ENCODE measurements around the gene LIPC.

The LIPC gene

DNA sequence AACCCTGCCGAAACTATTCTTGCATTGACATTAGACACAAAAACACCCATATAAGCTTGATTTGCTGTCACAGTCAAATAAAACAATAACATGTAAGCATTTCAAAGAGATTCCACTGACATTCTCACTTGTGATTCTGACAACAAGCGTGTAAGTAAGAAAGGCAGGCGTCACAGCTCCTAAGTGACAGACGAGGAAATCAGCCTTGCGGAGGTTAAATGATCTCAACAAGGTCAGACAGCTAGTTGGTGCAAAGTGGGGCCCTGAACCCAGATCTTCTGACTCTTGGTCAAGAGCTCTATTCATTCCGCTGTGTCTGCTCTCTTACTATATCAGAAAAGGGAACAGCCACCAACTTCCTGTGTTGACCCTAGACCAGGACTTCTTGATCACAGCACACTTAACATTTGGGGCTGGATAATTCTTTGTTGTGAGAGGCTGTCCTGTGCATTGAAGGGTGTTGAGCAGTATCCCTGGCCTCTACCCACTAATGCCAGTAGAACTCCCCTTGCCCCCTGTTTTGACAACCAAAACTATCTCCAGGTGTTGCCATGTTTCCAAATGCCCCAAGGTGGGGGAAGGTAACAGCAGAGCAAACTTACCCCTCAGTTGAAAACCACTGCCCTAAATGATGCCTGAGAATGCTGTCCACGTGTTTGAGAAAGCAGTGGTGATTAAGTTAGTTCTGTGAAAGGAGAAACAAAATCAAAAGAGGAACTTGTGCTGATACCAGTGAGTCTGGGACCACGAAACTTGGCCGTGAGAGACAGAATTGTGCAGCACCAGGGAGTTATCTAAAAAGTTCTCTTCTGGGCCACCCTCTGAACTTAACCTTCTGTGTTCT, 86.1 kb downstream of the LIPC start:
- no peak for DNase-seq (ENCODE audit: low read depth)

DNA sequence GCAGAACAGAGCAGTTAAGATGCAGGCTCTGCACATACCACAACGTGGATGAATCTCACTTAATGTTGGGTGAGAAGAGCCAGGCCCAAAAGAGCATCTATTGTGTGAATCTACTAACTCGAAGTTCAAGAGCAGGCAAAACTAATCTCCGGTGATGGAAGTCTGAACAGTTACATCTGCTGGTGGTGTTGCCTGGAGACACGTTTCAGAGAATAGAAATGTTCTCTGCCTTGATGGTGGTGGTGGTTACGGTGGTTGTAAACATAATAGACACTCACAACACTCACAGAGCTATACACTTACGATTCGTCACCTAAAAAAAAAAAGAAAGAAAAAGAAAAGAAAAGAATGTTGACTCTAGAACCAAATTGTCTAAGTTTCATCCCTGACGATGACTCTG, 86.8 kb downstream of the LIPC start:
- no peak for DNase-seq (ENCODE audit: low read depth)

DNA sequence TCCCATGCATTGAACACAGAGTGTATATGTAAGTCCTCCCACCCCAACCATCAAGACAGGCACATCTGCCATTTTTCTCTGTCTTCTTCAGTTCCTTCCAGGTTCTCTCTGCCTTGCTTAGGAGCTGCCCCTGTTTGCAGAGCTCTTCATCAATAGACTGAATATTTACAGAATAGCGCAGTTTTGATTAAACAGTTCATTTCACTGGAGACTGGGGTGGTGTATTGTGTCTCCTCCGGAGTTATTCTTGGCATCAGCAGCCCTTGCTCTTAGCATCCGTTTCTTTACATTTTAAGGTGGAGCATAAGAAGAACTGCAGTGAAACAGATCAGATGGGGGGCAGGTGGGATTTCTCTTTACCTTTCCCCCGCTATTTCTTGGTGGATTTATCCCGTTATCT, 87.7 kb downstream of the LIPC start:
- DNase-seq (ENCODE audit: low read depth) = no peak

DNA sequence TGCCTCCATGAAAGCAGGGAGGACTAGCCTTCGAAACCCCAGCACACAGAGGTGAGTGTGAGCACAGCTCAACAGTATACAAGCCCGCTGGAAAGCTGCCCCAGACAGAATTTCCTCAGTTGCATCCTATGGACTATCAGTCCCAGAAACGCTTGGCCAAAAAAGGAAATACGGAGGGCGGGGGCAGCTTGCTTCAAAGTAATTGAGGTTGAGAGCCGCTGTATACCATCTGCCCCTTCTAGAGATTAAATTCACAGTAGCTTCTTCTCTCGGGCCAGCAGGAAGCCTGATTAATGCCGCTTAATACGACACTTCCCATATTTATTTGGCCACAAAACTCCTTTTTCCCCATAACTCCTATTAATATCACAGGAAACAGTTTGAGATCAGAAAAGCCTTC, 88.7 kb downstream of the LIPC start:
- no peak for DNase-seq (ENCODE audit: low read depth)

DNA sequence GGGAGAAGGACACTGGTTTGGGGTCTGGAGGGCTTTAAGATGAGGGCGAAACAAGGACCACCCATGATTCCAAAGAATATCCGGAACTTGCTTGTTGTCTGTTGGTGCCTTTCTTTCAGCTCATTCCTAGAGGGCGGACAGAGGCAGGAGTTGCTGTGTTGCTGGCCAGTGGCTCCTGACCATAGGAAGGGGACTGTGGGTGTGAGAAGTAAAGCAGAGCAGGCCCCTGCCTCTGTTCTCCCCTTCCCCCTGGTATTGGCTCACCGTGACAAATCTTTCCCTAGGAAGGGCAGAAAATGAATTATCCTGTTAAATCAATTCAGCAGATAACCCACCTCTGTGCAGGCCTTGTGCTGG, 89.1 kb downstream of the LIPC start:
- DNase-seq (ENCODE audit: low read depth) = no peak

DNA sequence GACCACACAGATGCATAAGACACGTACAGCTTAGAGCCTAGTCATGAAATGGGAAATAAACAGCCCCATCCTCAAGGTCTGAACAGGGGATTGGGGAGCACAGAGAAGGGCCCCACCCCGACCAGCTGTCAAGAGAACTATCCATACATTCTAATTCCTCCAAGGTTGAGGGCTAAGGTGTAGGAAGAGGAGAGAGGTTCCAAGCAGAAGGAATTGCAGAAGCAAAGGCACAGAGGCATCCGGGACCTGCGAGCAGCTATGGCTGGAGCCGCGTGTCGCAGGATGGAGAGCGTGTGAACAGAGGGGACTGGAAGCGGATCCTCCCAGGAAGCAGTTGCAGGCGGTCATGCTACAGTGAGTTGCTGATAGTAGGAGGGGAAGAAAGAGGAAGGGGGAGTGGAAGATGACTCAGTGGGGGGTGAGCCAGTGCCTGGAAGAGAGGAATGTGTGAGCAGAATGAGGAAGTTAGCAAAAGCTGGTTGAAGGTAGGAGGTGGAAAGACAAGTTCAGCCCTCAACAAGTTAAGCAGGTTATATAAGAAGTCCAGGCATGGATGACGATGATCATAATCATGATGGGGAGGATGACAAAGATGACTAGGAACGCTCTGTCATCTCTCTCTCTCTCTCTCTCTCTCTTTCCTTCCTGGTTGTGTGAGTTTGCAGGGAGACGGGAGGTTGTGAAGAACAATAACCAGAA, 89.7 kb downstream of the LIPC start:
- no peak for DNase-seq (ENCODE audit: low read depth)

DNA sequence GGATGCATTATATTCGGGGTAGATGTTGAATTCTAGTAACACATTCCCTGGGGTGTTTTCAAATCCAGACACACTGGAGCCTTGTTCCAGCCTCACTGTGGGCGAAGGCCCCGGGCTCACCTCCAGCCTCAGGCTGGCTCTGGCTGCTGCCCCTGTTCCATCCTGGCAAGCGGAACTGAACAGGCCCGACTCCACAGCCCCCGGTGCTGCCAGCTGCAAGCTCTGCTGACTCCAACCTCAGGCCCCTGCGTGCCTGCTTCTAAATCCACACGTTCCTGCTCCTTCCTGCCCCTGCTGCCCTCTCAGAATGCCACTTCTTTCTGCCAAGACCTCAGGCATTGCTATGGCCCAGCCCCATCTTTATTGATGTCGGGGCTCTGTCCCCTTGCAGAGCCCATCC, 90.6 kb downstream of the LIPC start:
- DNase-seq (ENCODE audit: low read depth) = no peak

DNA sequence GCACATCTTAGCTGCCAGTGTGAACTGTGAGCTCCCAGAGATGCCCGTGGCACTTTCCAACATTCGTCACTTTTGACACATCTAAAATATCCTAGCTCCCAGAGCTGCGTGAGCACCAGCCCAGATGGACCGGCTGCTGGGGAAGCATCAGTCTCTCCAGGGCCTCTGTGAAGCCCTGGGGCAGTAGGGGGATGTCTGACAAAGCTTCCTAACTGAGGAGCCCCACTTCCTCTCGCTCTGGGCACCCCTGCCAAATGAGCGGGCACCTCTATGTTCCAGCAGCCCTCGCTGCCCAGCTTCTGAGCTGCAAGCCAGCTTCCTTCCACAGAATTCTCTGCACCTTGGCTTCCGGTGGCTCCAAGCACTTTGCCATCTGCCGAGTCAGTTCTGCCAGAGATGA, 91.1 kb downstream of the LIPC start:
- no peak for DNase-seq (ENCODE audit: low read depth)

DNA sequence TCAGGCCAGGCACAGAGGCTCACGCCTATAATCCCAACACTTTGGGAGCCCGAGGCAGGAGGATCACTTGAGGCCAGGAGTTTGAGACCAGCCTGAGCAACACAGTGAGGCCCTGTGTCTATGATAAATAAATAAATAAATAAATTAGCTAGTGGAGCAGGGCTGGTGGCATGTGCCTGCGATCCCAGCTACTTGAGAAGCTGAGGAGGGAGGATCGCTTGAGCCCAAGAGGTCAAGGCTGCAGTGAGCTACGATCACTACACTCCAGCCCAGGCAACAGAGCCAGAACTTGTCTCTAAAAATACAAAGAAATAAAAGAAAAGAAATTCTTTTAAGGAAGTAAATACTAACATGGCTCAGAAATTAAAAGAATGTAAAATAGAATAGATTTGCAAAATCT, 91.8 kb downstream of the LIPC start:
- no peak for DNase-seq (ENCODE audit: low read depth)

DNA sequence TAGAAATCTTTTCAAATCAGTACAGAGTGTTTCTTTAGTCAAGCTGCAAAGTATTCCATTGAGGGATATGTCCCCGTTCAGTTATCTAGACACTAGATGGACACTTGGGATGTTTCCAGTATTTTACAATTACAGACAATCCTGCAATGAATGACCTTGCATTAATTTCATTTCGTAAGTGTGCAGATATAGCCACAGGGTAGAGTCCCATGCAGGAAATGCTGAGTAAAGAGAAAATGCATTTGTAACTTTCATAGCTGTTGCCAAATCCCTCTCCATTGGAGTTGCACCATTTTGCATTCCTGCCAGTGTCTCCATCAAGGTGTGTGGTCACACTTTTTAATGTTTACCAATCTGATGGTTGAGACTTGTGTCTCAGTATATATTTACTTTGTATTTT, 92.5 kb downstream of the LIPC start:
- no peak for DNase-seq (ENCODE audit: low read depth)

DNA sequence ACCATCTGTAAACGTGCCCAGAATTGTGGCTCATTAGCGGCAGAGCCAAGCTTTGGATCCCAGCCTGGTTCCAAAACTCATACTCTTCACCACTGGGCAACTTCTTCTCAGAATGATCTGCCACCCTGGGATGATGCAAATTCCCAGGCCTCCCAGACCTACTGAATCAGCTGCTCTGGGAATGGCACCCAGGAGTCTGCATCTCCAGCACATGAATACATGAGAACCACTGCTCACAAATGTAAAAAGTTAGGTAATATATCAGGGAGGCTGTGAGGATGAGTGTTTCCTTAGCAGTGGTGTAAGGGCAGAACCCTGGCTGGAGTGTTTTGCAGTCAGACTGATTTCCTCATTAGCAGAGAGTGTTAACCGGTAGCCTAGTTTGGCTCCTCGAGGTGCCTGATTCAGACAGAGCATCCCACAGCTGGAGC, 94.2 kb downstream of the LIPC start:
- no peak for DNase-seq (ENCODE audit: low read depth)

DNA sequence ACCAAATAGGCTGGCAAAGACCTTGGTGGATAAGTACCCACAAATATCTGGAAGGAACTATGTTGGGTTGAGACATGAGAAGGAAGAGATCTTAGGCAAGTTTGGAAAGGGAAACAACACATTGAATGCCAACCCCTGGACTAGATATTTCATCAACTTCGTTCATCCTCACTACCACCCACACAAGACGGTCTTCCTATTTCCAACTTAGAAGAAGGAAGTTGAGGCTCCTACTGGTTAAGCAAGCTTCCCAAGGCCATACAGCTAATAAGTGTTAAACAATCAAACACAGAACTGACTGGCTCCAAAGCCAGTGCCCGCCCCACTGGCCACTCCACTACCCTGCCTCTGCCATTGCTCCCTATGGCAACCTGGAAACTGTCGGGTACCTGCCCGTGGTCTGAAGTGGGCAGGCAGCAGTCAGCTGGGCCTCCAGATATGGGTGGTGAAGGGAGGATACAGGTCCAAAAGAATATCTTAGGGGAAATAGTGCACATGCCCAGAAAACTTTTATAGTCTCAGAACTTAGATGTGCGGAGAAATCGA, 94.9 kb downstream of the LIPC start:
- no peak for DNase-seq (ENCODE audit: low read depth)

DNA sequence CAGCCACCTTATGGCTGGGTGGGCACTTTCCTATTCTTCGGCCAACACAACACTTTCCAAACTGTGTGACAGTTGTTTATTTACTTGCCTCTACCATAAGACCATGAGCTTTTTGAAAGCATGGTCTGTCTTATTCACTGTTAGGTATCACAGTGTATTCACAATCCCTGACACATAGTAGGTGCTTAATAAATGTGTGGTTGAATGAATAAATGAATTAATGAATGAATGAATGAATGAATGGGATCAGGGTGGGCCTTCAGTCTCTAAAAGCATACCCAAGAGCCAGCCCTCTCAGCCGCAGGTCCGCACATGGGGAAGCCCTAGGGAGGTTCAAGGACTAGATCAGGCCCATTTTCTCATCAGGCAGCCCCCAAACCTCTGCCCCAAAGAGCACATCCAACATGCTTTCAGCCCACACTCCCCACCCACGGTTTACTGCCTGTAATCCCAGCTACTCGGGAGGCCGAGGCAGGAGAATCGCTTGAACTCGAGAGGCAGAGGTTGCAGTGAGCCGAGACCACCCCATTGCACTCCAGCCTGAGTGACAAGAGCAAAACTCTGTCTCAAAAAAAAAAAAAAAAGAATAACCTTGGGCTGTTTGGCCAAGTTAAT, 95.9 kb downstream of the LIPC start:
- DNase-seq (ENCODE audit: low read depth) = no peak

DNA sequence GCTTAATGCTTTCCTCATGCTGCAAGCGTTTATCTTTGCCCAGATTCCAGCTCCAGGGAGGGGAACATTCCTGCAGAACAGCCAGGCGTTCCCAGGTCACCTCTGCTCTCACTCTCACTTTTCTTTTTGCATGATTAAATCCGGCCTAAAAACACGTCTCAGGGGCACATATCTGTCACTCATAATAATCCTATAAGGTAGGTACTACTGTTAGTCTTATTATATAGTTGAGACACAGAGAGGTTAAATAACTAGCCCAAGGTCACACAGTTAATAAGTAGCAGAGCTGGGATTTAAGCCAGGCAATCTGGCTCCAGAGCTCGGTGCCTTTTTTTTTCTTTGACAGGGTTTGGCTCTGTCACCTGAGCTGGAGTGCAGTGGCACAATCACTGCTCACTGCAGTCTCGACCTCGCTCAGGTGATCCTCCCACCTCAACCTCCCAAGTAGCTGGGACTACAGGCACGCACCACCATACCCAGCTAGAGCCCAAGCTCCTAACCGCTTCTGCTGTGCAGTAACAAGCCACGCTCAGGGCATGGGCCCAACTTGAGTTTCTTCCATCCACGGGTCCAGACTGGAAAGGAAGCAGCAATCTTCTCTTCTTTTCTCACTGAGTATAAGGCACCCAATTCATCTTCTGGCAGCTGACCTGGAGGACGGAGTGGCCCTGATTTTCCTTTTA, 96.5 kb downstream of the LIPC start:
- no peak for DNase-seq (ENCODE audit: low read depth)

DNA sequence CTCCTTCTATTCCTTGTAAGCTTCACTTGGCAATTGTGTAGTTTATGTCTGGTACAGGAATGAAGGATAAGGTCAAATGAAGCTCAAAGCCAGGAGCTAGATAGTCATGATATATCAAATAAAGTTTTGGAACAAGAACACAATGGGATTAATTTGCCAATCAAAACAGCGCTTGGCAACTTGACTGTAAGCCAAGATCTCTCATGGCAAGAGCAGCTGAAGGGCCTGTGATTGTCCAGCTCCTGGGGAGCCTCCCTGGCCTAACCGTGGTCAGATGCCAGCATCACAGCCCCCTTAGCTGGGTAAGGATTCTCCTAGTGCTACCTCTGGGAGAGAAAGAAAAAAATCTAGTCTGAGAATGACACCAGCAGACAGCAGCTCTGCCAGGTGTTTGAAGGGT, 97.2 kb downstream of the LIPC start:
- DNase-seq (ENCODE audit: low read depth) = no peak

DNA sequence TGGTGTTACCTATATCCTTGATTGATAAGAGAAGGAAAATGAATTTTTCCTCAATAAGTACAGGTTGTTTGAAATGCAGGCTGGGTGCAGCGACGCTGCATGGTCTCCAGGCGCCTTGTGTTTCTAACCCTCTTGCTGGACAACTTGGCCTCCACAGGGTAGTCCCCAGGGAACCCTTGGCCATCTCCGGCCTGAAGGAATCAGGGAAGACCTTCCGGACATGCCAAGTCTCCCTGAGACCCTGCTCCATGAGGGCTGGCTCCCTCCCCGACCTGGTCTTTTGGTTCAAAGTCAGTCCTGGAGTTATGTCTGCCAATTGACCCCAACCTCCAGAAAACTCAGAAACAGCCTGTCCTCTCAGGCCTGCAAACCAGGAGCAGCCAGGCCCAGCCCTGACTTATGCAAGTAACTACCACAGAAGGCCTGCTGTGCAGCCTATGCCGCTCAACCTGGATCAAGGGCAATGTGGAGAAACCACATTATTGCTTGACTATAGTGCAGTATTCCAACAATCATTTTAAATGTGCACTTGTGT, 98.3 kb downstream of the LIPC start:
- DNase-seq (ENCODE audit: low read depth) = no peak

DNA sequence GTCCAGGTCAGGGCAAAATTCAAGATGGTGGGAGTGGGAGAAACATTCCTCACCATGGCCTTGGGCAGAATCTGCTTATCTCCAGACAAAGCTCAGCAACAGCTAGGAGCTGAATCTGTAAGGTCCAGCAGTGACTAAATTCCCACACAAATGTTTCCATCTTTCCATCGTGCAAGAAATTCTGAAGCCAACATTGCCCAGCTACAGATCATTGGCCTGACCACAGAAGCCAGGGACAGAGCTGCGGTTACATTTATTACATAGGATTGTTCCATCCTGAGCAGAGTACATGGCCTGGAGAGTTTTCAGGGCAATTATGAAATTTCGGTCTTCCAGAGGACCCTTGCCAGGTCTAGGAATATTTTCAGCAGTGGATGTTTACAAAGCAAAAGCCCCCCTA, 100.3 kb downstream of the LIPC start:
- no peak for DNase-seq (ENCODE audit: low read depth)

DNA sequence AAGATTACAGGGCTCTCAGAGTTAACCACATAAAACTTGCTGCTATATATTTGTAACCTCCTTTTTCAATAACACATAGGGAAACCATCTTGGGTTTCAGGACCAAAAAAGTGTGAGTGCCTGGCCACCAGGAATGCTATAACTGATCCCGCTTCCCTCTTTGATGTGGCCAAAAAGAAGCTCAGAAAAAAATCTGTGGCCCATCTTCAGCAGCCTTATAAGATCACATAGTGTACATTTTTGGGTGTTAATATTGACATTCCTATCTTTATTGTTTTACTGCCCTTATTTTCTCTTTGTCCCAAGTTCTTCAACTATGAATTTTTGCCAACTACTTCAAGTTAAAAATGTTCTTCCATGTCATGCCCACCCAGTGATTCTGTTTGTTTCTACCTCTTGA, 102.8 kb downstream of the LIPC start:
- DNase-seq (ENCODE audit: low read depth) = no peak

DNA sequence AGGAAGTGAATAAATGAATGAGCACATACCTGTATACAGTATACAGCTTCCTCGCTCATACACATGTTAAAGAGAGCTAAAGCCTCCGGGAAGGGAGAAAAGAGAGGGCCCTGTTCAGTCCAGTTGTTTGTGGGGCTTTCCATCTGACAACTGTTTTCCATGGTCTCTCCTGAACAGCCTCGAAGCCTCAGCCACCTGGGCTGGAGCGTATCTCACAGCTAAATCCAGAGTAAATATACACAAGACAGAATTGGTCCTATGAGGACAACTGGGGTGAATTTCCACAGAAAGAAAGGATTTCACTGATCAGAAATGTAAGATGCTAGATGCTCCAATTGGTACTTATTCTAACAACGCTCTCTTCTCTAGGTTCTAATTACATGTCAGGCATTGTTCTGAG, 103.5 kb downstream of the LIPC start:
- no peak for DNase-seq (ENCODE audit: low read depth)

DNA sequence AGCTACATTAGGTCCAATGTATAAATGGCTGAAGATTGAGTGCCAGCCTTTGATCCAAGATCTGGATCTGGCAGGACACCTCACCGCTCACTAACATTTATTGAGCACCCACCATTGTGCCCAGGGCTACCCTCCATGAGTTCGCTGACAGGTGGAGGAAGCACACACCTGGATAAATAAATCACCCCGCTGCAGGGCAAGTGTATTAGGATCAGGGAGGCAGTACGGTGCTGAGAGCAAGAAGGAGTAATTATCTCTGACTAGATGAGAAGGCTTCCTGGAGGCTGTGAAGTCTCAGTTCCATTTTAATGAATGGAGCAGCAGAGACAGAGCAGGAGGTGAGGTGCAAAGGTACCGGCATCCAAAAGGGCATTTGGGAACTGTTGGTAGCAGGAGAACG, 104.1 kb downstream of the LIPC start:
- DNase-seq (ENCODE audit: low read depth) = no peak

DNA sequence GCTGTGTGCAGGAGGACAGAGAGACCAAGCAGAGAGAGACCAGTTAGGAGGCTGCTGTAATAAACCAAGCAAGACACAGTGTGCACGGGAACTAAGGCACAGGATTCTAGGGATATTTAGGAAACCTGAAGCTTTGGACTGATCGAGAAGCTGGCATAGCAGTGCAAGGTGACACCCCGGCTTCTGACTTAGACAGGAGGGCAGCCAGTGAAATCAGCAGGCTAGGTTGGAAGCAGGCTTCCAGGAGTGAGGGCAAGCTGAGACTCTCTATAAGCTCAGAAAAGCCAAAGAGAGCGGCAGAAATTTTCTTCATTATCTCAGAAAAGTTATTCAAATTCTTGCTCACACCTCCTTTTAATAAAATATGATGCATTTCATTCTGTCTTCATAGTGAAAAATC, 104.6 kb downstream of the LIPC start:
- DNase-seq (ENCODE audit: low read depth) = no peak

DNA sequence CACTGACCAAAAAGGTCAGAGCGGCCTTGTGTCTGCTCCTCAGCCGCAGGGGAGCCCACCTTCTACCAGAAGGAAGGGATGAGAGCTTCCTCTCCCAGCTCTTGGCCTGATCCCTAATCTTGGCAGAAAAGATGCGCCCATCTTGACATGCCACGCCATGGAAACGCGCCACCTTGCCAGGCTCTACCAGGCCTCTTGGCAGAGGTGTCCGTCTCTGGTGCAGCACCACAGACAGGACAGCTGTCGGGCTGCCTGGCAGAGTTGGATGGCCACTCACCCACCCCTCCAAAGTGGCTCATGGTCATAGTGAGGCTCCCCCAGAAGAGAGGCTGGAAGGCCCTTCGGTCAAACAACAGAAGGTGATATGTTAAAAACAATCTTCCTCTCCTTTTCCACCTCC, 105.2 kb downstream of the LIPC start:
- DNase-seq (ENCODE audit: low read depth) = no peak
